GM19328 (cell line): ENCODE measurements around the gene C12orf42.
"Not testable (repeated sequence)": the region's sequence is repeated elsewhere in the genome, so short reads cannot be mapped to it uniquely, and the experiment has no call there.

Experiments used
- ATAC-seq: cut with Tn5 transposase; IDR thresholded peaks from one replicate; pipeline ENCODE4 v1.9.1; 2021; ENCODE audit warnings: mild to moderate bottlenecking, moderate library complexity; ENCODE audit not compliant: unreplicated experiment

C12orf42 gene

GRCh38 chr12:103425674-103426073 is 70.1 kb downstream of the C12orf42 start:
- not testable (repeated sequence) for ATAC-seq

DNA sequence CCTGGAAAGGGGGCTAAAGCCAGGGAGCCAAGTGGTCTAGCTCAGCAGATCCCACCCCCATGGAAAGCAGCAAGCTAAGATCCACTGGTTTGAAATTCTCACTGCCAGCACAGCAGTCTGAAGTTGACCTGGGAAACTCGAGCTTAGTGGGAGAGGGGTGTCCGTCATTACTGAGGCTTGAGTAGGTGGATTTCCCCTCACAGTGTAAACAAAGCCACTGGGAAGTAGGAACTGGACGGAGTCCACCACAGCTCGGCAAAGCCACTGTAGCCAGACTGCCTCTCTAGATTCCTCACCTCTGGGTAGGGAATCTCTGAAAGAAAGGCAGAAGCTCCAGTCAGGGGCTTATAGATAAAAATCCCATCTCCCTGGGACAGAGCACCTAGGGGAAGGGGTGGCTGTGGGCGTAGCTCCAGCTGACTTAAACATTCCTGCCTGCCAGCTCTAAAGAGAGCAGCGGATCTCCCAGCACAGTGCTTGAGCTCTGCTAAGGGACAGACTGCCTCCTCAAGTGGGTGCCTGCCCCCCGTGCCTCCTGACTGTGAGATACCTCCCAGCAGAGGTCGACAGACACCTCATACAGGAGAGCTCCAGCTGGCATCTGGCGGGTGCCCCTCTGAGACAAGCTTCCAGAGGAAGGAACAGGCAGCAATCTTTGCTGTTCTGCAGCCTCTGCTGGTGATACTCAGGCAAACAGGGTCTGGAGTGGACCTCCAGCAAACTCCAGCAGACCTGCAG is 70.8 kb downstream of the C12orf42 start:
- ATAC-seq = not testable (repeated sequence)

DNA sequence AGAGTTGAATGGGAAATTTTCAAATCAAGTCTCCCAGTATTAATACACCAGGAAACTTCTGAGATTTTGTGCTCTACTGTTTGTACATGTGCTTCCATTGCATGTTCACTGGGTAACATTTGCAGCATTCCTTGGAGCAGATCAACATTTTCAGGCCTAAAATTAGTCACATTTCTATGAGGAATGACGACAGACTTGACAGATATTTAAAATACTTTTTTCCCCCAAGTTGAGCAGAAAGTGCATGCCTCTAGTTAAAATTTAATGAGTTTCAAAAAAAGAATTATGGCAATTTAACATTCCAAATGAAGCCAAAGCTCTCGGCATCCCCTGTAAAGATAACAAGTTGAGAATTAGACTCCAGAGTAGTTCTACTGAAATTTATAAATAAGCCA is 72.3 kb downstream of the C12orf42 start:
- no peak for ATAC-seq

DNA sequence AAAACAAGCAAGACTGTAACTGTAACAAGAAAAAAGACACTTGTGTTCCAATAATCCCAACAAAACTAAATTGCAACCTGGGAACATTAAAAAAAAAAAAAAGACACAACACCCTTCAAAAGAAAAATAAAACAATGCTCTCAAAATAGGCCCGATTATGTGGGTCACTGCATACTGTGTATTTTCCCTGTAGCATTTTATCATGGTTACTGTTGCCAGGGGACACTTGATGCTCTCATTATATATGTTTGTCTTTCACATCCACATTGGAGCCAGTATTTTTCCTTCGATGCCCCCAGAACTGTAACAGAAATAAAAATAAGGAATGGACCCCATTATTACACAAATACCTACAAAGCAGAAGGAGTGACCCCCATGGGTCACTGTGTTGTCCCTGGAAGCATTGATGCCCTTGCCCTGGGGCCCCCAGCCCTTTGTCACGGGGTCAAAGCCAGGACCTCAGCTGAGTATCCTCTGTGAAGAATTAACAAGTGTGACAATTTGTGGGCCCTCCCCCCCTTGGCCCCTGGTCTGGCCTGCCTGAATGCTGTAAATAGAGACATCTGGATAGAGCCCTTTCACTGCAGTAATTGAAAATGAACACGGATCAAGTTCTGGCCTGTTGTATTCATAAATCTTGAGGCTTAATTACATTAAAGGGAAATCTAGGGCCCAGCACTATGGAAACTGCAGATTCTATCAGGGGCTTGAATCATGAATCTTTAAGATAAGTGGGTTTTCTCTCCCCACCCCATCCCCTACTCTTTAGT is 72.8 kb downstream of the C12orf42 start:
- ATAC-seq = no peak

DNA sequence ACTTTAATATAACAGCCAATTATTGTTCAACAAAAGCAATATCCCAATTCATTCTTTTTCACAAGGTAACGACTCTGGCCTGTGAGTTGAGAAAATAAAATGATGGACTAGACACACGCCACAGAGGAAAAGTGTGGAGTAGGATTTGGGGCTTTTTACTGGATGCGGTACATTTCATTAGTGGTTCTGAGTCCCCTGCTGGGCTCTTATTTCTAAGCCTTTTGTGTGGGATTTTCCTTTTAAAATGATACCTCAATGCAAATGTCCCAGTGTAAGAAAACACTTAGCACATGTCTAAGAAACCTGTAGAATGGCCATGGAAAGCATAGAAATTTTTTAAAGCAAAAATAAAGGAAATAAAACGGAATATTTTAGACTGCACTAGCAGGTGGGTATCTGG is 73.4 kb downstream of the C12orf42 start:
- no peak for ATAC-seq

GRCh38 chr12:103421402-103421801 is 74.4 kb downstream of the C12orf42 start:
- no peak for ATAC-seq

DNA sequence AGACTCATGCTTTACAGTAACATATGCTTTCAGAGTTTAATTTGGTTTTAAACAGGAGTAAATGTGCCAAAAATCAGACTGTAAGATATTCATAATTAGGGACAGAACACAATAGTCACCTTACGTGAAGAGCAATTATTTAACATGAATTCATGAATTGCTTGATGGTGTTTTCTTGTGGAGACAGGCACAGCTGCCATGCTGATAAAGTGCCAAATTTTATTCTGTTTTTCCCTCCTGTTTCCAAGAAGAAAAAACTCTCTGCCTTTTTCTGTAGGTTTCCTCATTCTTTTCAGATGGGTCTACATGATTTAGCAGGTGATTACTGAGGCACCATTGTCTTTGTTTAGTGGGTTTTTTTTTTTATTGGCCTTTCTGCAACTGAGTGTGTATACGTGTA is 80.1 kb downstream of the C12orf42 start:
- no peak for ATAC-seq

GRCh38 chr12:103401421-103401820 is 94.3 kb downstream of the C12orf42 start:
- ATAC-seq = no peak

- no peak for ATAC-seq
These were observed 95.8 kb downstream of the C12orf42 start for GRCh38 chr12:103399986-103400385.

DNA sequence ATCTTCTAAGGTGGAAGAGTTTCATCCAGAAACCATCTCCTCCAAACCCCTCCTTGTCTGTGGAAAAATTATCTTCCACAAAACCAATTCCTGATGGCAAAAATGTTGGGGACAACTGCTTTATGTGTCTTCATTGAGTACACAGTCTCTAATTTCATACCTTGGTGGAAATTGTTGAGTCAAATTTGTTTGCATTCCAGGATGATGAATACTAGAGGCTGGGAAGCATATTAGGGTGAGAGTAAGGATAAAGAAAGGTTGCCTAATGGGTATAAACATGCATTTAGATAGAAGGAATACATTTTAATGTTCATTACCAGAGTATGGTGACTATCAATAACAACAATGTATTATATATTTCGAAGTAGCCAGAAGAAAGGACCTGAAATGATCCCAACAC is 98.2 kb downstream of the C12orf42 start:
- ATAC-seq = no peak

GRCh38 chr12:103392722-103393121 is 103.0 kb downstream of the C12orf42 start:
- peak; percentile 87 for ATAC-seq

DNA sequence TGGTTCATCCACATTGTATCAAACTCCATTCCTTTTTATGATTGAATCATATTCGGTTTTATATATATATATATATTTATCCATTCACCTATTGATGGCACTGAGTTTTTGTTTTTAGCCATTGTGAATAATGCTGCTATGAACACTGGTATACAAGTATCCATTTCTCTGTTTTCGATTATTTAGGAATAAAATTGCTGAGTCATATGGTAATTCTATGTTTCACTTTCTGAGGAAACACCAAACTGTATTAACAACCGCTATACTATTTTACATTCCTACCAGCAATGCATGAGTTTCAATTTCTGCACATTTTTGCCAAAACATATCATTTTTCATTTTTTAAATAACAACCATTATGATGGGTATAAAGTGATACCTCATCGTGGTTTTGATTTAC is 104.7 kb downstream of the C12orf42 start:
- no peak for ATAC-seq

DNA sequence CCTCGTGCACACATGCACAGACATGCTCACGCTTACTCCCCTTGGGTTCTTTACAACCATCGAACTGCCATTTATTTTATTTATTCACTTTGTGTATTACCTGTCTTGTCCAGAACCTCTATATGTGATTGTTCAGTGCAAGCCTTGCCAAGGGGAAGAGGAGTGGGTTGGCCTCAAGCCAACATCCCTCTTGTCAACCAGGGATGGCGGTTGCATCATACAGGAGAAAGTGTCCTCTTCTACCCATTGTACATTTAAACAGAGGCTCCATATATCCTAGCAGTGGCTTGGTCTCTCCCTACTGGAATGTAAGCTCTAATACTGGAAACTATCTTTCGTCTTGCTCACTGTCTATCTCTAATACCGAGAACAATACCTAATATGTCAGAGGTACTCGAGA is 108.4 kb downstream of the C12orf42 start:
- ATAC-seq = no peak

- no peak for ATAC-seq
These were observed 109.3 kb downstream of the C12orf42 start for GRCh38 chr12:103386451-103386850.

DNA sequence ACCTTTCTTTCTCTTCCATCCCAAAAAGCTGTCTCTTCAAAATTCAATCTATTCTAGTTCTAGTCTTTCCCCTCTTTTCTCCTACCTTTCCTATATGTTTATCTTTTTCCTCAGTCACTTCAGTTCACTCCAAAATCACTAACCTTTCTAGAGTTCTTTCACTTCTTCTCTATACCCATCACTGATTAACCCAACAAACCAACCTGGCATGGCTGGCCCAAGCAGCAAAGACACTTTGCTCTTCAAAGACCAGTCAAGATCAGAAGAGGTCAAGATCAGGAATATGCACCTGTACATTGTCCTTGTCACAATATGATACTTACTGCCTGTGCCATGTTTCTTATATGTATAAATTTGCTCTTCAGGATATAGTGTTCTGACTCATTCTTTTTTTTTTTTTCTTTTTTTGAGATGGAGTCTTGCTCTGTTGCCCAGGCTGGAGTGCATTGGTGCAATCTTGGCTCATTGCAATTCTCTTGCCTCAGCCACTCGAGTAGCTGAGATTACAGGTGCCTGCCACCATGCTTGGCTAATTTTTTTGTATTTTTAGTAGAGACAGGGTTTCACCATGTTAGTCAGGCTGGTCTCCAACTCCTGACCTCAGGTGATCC is 112.9 kb downstream of the C12orf42 start:
- ATAC-seq = no peak

DNA sequence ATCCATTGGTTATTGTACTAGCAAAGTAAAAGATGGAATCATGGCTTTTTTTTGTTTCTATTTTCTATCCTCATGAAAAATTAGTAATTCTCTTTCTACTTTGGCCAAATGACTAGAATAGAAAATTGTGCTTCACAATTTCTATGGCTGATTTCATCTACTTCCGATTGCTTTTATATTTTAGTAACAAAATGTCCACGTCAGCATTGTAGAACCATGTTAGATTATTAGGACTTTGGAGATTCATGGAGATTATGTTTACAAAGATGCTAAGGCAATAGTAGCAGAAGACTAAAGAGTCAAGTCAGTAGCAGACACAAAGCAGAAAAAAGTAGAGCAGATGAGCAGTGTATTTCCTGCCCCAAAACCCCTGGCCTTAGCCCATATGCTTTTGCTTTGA is 113.6 kb downstream of the C12orf42 start:
- no peak for ATAC-seq

DNA sequence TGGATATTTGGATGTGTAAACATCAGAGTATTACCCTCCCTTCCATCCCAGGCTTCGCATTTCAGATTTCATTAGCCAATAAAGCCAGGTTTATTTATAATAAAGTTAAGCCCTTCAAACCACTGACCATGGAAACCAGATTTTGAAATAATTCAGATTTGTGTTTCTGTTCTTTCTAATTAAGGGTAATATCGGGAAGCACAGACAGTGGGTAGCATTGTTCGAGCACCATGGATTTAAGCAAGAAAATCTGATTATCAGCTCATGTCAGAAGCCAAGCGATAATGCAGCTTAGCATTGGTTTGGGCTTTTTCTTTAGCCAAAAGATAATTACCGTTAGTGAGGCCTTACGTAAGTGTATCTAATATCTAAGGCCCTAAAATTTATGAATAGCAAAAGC is 116.1 kb downstream of the C12orf42 start:
- no peak for ATAC-seq

GRCh38 chr12:103373088-103373523 is 122.7 kb downstream of the C12orf42 start:
- no peak for ATAC-seq

- ATAC-seq = peak; percentile 56
These were observed 125.8 kb downstream of the C12orf42 start for GRCh38 chr12:103369929-103370328.

DNA sequence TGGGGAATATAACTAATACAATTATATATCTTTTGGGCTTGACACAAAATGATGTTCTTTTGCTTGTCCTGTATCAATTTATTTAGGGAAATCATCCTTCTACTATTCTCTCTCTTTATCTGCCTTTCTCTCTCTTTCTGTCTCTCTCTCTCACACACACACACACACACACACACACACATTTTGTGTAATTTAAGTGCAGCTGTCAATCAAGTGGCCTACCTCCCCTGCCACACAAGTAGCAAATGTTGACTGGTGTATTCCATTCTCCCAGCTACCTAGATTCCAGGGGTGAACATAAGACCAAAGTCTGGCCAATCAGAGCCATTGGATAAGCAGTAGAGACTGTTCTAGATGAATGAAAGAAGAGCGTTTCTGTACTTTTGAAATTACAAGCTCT is 127.6 kb downstream of the C12orf42 start:
- ATAC-seq = no peak

DNA sequence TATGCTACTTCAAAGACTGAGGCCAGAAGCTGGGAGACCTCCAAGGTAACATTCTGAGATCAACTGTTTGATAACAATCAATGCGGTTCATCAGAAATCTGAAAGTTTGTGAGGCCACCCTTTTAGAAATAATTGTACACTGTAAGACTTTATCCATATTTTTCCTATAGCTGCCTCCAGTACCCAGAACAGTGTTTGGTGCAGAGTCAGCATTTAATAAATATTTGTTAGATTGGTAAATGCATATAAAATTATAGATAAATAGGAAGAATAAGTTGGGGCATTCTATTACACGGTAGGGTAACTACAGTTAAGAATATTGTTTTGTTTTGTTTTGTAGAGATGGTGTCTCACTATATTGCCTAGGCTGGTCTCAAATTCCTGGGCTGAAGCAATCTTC is 141.4 kb downstream of the C12orf42 start:
- no peak for ATAC-seq

DNA sequence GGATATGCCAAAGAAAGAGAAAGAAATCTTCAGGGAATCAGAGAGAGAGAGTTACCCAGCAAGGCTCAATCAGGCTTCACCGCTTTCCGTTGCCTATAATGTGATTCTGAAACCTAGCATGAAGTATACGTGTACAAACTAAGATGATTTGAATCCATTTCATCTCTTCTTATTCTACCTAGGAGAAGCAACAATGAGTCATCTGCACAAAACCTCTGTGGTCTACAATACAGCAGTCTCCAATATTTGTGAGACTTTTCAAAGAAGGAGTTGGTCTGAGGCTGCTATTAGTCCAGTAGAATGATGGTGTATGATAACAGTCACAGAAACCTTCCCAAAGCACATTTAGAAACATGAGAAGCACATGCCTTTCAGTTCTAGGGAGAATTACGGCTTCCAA is 141.9 kb downstream of the C12orf42 start:
- ATAC-seq = no peak
